Lower leg skin (tissue), 3 donors: Measurements from ENCODE around the gene TRIM7.

ENCODE experiments used
- POLR2A ChIP-seq, 2 donors: fragments of 450-650 bp; IDR thresholded peaks; one replicate each; pipeline ENCODE4 v1.6.1; 2016 to 2017; ENCODE audit warnings: antibody characterized with exemption in 2 of 2, mild to moderate bottlenecking in 1 of 2, moderate library complexity in 1 of 2
- TF ChIP-seq, protein P1 (sequence below), 3 donors: fragments of 450-650 bp; IDR thresholded peaks; one replicate each; pipeline ENCODE4 v1.5.1; 2016; ENCODE audit warnings: antibody characterized with exemption in 3 of 3, mild to moderate bottlenecking in 3 of 3, moderate library complexity in 2 of 3

GRCh38 chr5:181221792-181222629, 17.0 kb upstream of the TRIM7 start:
- TF ChIP-seq, protein P1, sequence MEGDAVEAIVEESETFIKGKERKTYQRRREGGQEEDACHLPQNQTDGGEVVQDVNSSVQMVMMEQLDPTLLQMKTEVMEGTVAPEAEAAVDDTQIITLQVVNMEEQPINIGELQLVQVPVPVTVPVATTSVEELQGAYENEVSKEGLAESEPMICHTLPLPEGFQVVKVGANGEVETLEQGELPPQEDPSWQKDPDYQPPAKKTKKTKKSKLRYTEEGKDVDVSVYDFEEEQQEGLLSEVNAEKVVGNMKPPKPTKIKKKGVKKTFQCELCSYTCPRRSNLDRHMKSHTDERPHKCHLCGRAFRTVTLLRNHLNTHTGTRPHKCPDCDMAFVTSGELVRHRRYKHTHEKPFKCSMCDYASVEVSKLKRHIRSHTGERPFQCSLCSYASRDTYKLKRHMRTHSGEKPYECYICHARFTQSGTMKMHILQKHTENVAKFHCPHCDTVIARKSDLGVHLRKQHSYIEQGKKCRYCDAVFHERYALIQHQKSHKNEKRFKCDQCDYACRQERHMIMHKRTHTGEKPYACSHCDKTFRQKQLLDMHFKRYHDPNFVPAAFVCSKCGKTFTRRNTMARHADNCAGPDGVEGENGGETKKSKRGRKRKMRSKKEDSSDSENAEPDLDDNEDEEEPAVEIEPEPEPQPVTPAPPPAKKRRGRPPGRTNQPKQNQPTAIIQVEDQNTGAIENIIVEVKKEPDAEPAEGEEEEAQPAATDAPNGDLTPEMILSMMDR (IDR thresholded peaks at IDR 0.05) = peak in 1 of 3 donors; percentile 19
- no peak for TF ChIP-seq POLR2A (IDR thresholded peaks at IDR 0.05)
